ENCODE measurements around the gene FXYD3.

Gene FXYD3

GRCh38 chr19:35133826-35134225 lies 18.2 kb downstream of the FXYD3 start (continued):
- no peak for TF ChIP-seq PATZ1 (CRISPR knock-in tag; IDR thresholded peaks at IDR 0.05; ENCODE audit: borderline replicate concordance)
- no peak for TF ChIP-seq GLIS3 (CRISPR knock-in tag; IDR thresholded peaks at IDR 0.05)
- no peak for TF ChIP-seq ZFP3 (CRISPR knock-in tag; IDR thresholded peaks at IDR 0.05)
- TF ChIP-seq SNAI2 (CRISPR knock-in tag; IDR thresholded peaks at IDR 0.05): no peak

- no peak for ATAC-seq
- TF ChIP-seq ARNTL (CRISPR knock-in tag; IDR thresholded peaks at IDR 0.05; ENCODE audit: borderline replicate concordance, low read depth): no peak
- TF ChIP-seq TCF4 (CRISPR knock-in tag; IDR thresholded peaks at IDR 0.05; ENCODE audit: borderline replicate concordance): no peak
- no peak for TF ChIP-seq ZFP30 (CRISPR knock-in tag; IDR thresholded peaks at IDR 0.05)
- TF ChIP-seq OSR1 (CRISPR knock-in tag; IDR thresholded peaks at IDR 0.05): no peak
- TF ChIP-seq TSHZ2 (CRISPR knock-in tag; IDR thresholded peaks at IDR 0.05): no peak
- TF ChIP-seq CSRNP3 (CRISPR knock-in tag; IDR thresholded peaks at IDR 0.05): no peak
- TF ChIP-seq POU6F1 (CRISPR knock-in tag; IDR thresholded peaks at IDR 0.05; ENCODE audit: borderline replicate concordance, low read depth): no peak
- TF ChIP-seq PPARA (CRISPR knock-in tag; IDR thresholded peaks at IDR 0.05; ENCODE audit: borderline replicate concordance): no peak
- TF ChIP-seq PATZ1 (CRISPR knock-in tag; IDR thresholded peaks at IDR 0.05; ENCODE audit: borderline replicate concordance): no peak
- no peak for TF ChIP-seq ZNF70 (CRISPR knock-in tag; IDR thresholded peaks at IDR 0.05)
- no peak for TF ChIP-seq SNAI2 (CRISPR knock-in tag; IDR thresholded peaks at IDR 0.05)
- no peak for TF ChIP-seq BACH2 (CRISPR knock-in tag; IDR thresholded peaks at IDR 0.05; ENCODE audit: borderline replicate concordance)
- TF ChIP-seq ZFP3 (CRISPR knock-in tag; IDR thresholded peaks at IDR 0.05): no peak
Observed at GRCh38 chr19:35134601-35135242, 19.1 kb downstream of the FXYD3 start, which contains the start of gene LGI4. Gene LGI4 (minus strand): TSS chr19:35135059. CDS start chr19:35134680, 379 bp downstream.

GRCh38 chr19:35135389-35135909 lies 19.8 kb downstream of the FXYD3 start:
- TF ChIP-seq RARB (CRISPR knock-in tag; IDR thresholded peaks at IDR 0.05) (no peak), ZC3H10 (CRISPR knock-in tag; IDR thresholded peaks at IDR 0.05) (no peak), PPARA (CRISPR knock-in tag; IDR thresholded peaks at IDR 0.05; ENCODE audit: borderline replicate concordance) (no peak), BACH2 (CRISPR knock-in tag; IDR thresholded peaks at IDR 0.05; ENCODE audit: borderline replicate concordance) (no peak), TCF4 (CRISPR knock-in tag; IDR thresholded peaks at IDR 0.05; ENCODE audit: borderline replicate concordance) (no peak), ZNF8 (CRISPR knock-in tag; IDR thresholded peaks at IDR 0.05) (no peak), ZFP30 (CRISPR knock-in tag; IDR thresholded peaks at IDR 0.05) (no peak), GLIS3 (CRISPR knock-in tag; IDR thresholded peaks at IDR 0.05) (no peak), OSR1 (CRISPR knock-in tag; IDR thresholded peaks at IDR 0.05) (no peak), POU6F1 (CRISPR knock-in tag; IDR thresholded peaks at IDR 0.05; ENCODE audit: borderline replicate concordance, low read depth) (no peak), ZNF565 (CRISPR knock-in tag; conservative IDR thresholded peaks at IDR 0.05; ENCODE audit: low read depth) (no peak), ZNF70 (CRISPR knock-in tag; IDR thresholded peaks at IDR 0.05) (no peak)
- ATAC-seq: peak; percentile 95

Measured in SK-N-SH treated with all-trans-retinoic acid at 6 μM for 48 hours (cell line).